Liver (tissue), 9 donors: Measurements from ENCODE around the gene DAPK1. TPM values are rescaled to one million over a fixed set of nuclear protein-coding genes. Genes with fewer than 3 reads are reported as not detected.

ENCODE experiments used
- DNase-seq: peaks from one replicate; pipeline ENCODE4 v3.0.0-alpha.2; 2017; ENCODE audit warnings: low spot score
- H3K27ac ChIP-seq, 2 donors: one replicate each; pipeline ENCODE4 v1.7.0; 2013; ENCODE audit warnings: inconsistent platforms in 2 of 2, low read length in 2 of 2, control low read depth in 1 of 2, low read depth in 1 of 2, mild to moderate bottlenecking in 1 of 2
- H3K27me3 ChIP-seq, 4 donors: one replicate each; pipeline versions ENCODE4 v1.6.1 to v1.7.0; 2013; ENCODE audit warnings: low read length in 3 of 4, inconsistent platforms in 1 of 4, mild to moderate bottlenecking in 1 of 4, moderate library complexity in 1 of 4; ENCODE audit not compliant: control insufficient read depth in 4 of 4, insufficient read depth in 4 of 4
- H3K36me3 ChIP-seq, 4 donors: one replicate each; pipeline versions ENCODE4 v1.6.1 to v1.7.0; 2013; ENCODE audit warnings: low read length in 3 of 4, mild to moderate bottlenecking in 3 of 4, low read depth in 1 of 4, moderate library complexity in 1 of 4; ENCODE audit not compliant: control insufficient read depth in 4 of 4, insufficient read depth in 3 of 4
- H3K4me1 ChIP-seq, 4 donors: one replicate each; pipeline versions ENCODE4 v1.6.1 to v1.7.0; 2013; ENCODE audit warnings: low read length in 3 of 4, mild to moderate bottlenecking in 3 of 4, moderate library complexity in 1 of 4; ENCODE audit not compliant: control insufficient read depth in 4 of 4, insufficient read depth in 4 of 4
- H3K4me3 ChIP-seq, 3 donors: one replicate each; pipeline versions ENCODE4 v1.6.1 to v1.7.0; 2013; ENCODE audit warnings: low read length in 3 of 3, control low read depth in 1 of 3, low read depth in 1 of 3, mild to moderate bottlenecking in 1 of 3
- H3K9ac ChIP-seq, 2 donors: one replicate each; pipeline ENCODE4 v1.7.0; 2013; ENCODE audit warnings: low read length in 2 of 2, mild to moderate bottlenecking in 2 of 2, moderate library complexity in 2 of 2, control low read depth in 1 of 2, low read depth in 1 of 2
- H3K9me3 ChIP-seq, 4 donors: one replicate each; pipeline versions ENCODE4 v1.6.1 to v1.7.0; 2013; ENCODE audit warnings: low read length in 3 of 4; ENCODE audit not compliant: control insufficient read depth in 4 of 4
- ATF3 ChIP-seq: IDR thresholded peaks from 2 replicates; pipeline ENCODE4 v1.6.1; 2016; ENCODE audit warnings: antibody characterized with exemption
- CTCF ChIP-seq: fragments of 150-350 bp; IDR thresholded peaks from 2 replicates; pipeline ENCODE4 v1.5.1; 2017; ENCODE audit warnings: improper control_type of control experiment, low read depth, low read length; ENCODE audit not compliant: missing input control
- EGR1 ChIP-seq, 2 donors: IDR thresholded peaks; 2 replicates each; pipeline ENCODE4 v1.6.1; 2016 to 2018; ENCODE audit warnings: antibody characterized with exemption in 2 of 2, low read depth in 2 of 2
- FOXA1 ChIP-seq: IDR thresholded peaks from 2 replicates; pipeline ENCODE4 v1.6.1; 2016; ENCODE audit warnings: antibody characterized with exemption
- FOXA2 ChIP-seq: IDR thresholded peaks from 2 replicates; pipeline ENCODE4 v1.6.1; 2016; ENCODE audit warnings: antibody characterized with exemption
- GABPA ChIP-seq, 2 donors: IDR thresholded peaks in 1 of 2; conservative IDR thresholded peaks in 1 of 2; 2 replicates each; pipeline ENCODE4 v1.6.1; 2016; ENCODE audit warnings: antibody characterized with exemption in 2 of 2, mild to moderate bottlenecking in 1 of 2, moderate library complexity in 1 of 2
- HNF4A ChIP-seq, 2 donors: conservative IDR thresholded peaks; 2 replicates each; pipeline ENCODE4 v1.6.1; 2016; ENCODE audit warnings: antibody characterized with exemption in 2 of 2, mild to moderate bottlenecking in 2 of 2
- HNF4G ChIP-seq: IDR thresholded peaks from 2 replicates; pipeline ENCODE4 v1.6.1; 2016; ENCODE audit warnings: antibody characterized with exemption
- JUND ChIP-seq, 2 donors: IDR thresholded peaks; 2 replicates each; pipeline ENCODE4 v1.6.1; 2016; ENCODE audit warnings: antibody characterized with exemption in 2 of 2
- MAX ChIP-seq: IDR thresholded peaks from 2 replicates; pipeline ENCODE4 v1.6.1; 2016; ENCODE audit warnings: antibody characterized with exemption
- REST ChIP-seq: IDR thresholded peaks from 2 replicates; pipeline ENCODE4 v1.6.1; 2016; ENCODE audit warnings: antibody characterized with exemption, mild to moderate bottlenecking
- SP1 ChIP-seq: IDR thresholded peaks from 2 replicates; pipeline ENCODE4 v1.6.1; 2018; ENCODE audit warnings: antibody characterized with exemption, mild to moderate bottlenecking
- TAF1 ChIP-seq: conservative IDR thresholded peaks from 2 replicates; pipeline ENCODE4 v1.6.1; 2016; ENCODE audit warnings: antibody characterized with exemption, mild to moderate bottlenecking
- YY1 ChIP-seq: IDR thresholded peaks from 2 replicates; pipeline ENCODE4 v1.6.1; 2016; ENCODE audit warnings: antibody characterized with exemption, mild to moderate bottlenecking
- WGBS: extraction: QIAGEN DNeasy Blood & Tissue Kit; methylation state at CpG from one replicate; pipeline ENCODE4 v1.1.7; 2013; 5-methylcytosine and 5-hydroxymethylcytosine counted together
- polyA plus RNA-seq, 2 donors: library from polyadenylated mRNA; stranded (reverse) in 1 of 2; unstranded in 1 of 2; fragments of 200-250 nt in 1 of 2; fragments of >200 nt in 1 of 2; fragmentation: Nextera tagmentation in 1 of 2; extraction: Ambion mirVana in 1 of 2; gene quantifications; one replicate each; pipeline versions ENCODE4 v1.2.1 to v1.2.3, GENCODE V29; 2013 to 2015
- total RNA-seq, 2 donors: library from RNA; depleted of rRNA; stranded (reverse); fragments of >200 nt; gene quantifications; one replicate each; pipeline ENCODE4 v1.2.3, GENCODE V29; 2014
- donor health status: healthy.
- donor health status: healthy.
- donor health status: healthy.
- donor health status: healthy.
- donor health status: healthy.

Gene DAPK1
- total and polyA plus RNA-seq, 4 donors, result 14.0 to 40.8 (median 21.8) TPM

- no peak overlapping the region for H3K9ac ChIP-seq
- no peak overlapping the region for H3K27ac ChIP-seq
- TF ChIP-seq EGR1 (IDR thresholded peaks at IDR 0.05; ENCODE audit: low read depth in 2 of 2), result no peak
- no peak for TF ChIP-seq HNF4G
- TF ChIP-seq REST, result no peak
- TF ChIP-seq CTCF, result no peak
- peaks cover 2 to 29% (median 22%) of the 10 kb centered on the region in 4 donors for H3K4me1 ChIP-seq
- H3K4me3 ChIP-seq, result no peak overlapping the region
- H3K27me3 ChIP-seq, result no peaks in the 10 kb centered on the region
- peaks cover 0 to 2% (median 0%) of the 10 kb centered on the region in 4 donors for H3K36me3 ChIP-seq
- DNase-seq, result no peak
- H3K9me3 ChIP-seq, result no peaks in the 10 kb centered on the region
- WGBS, result 60% methylated on average over 6 of the region's 6 CpGs
Observed at GRCh38 chr9:87528969-87529368, 31.3 kb downstream of the DAPK1 start.

GRCh38 chr9:87529671-87530070 is 32.0 kb downstream of the DAPK1 start:
- no peaks in the 10 kb centered on the region for H3K9me3 ChIP-seq
- WGBS, result 69% methylated on average over 7 of the region's 7 CpGs
- peaks cover 2 to 29% (median 22%) of the 10 kb centered on the region in 4 donors for H3K4me1 ChIP-seq
- no peak for TF ChIP-seq JUND (IDR thresholded peaks at IDR 0.05)
- H3K27ac ChIP-seq, result no peak overlapping the region
- no peaks in the 10 kb centered on the region for H3K27me3 ChIP-seq
- peaks cover 0 to 2% (median 0%) of the 10 kb centered on the region in 4 donors for H3K36me3 ChIP-seq
- no peak overlapping the region for H3K4me3 ChIP-seq
- no peak for DNase-seq
- no peak overlapping the region for H3K9ac ChIP-seq

- H3K4me3 ChIP-seq, result no peak overlapping the region
- H3K27me3 ChIP-seq, result no peaks in the 10 kb centered on the region
- no peak for DNase-seq
- peaks cover 3 to 29% (median 22%) of the 10 kb centered on the region in 4 donors for H3K4me1 ChIP-seq
- no peaks in the 10 kb centered on the region for H3K36me3 ChIP-seq
- no peak overlapping the region for H3K9ac ChIP-seq
- no peaks in the 10 kb centered on the region for H3K9me3 ChIP-seq
- no peak overlapping the region for H3K27ac ChIP-seq
- TF ChIP-seq HNF4A (conservative IDR thresholded peaks at IDR 0.05) (no peak), SP1 (no peak), ATF3 (no peak), REST (no peak), YY1 (no peak), TAF1 (no peak), JUND (IDR thresholded peaks at IDR 0.05) (no peak), MAX (no peak), GABPA (IDR thresholded peaks at IDR 0.05 in 1 of 2, conservative IDR thresholded peaks at IDR 0.05 in 1 of 2) (no peak), FOXA2 (no peak), FOXA1 (no peak), CTCF (no peak)
- 79% methylated on average over 4 of the region's 4 CpGs for whole genome bisulfite sequencing
Observed at GRCh38 chr9:87530716-87531115, 33.0 kb downstream of the DAPK1 start.
